ENCODE data around the gene SCRN1.
"Not testable (repeated sequence)": the region's sequence is repeated elsewhere in the genome, so short reads cannot be mapped to it uniquely, and the experiment has no call there.

The SCRN1 gene

GRCh38 chr7:29965030-29965429, 24.6 kb downstream of the SCRN1 start:
- no peak for DNase-seq

- no peak for DNase-seq
These were observed 27.6 kb downstream of the SCRN1 start for GRCh38 chr7:29962035-29962434.

GRCh38 chr7:29961611-29962010, 28.0 kb downstream of the SCRN1 start:
- DNase-seq = not testable (repeated sequence)

- no peak for DNase-seq
These were observed 30.8 kb downstream of the SCRN1 start for GRCh38 chr7:29958667-29959358.

- no peak for DNase-seq
These were observed 31.9 kb downstream of the SCRN1 start for GRCh38 chr7:29957521-29958310.

- no peak for DNase-seq
These were observed 33.1 kb downstream of the SCRN1 start for GRCh38 chr7:29956487-29956836.

- DNase-seq = no peak
These were observed 33.7 kb downstream of the SCRN1 start for GRCh38 chr7:29955799-29956486.

- DNase-seq = no peak
These were observed 34.4 kb downstream of the SCRN1 start for GRCh38 chr7:29955075-29955792.

GRCh38 chr7:29953726-29954347, 35.8 kb downstream of the SCRN1 start:
- no peak for DNase-seq

GRCh38 chr7:29951206-29951605, 38.4 kb downstream of the SCRN1 start:
- no peak for DNase-seq

GRCh38 chr7:29950480-29950879, 39.1 kb downstream of the SCRN1 start:
- DNase-seq = no peak

GRCh38 chr7:29948587-29948986, 41.0 kb downstream of the SCRN1 start:
- DNase-seq = no peak

- no peak for DNase-seq
These were observed 43.0 kb downstream of the SCRN1 start for GRCh38 chr7:29946428-29947186.

- no peak for DNase-seq
These were observed 44.3 kb downstream of the SCRN1 start for GRCh38 chr7:29945259-29945809.

GRCh38 chr7:29940199-29940598, 49.4 kb downstream of the SCRN1 start:
- no peak for DNase-seq

GRCh38 chr7:29937132-29937531, 52.5 kb downstream of the SCRN1 start:
- no peak for DNase-seq

GRCh38 chr7:29935111-29935510, 54.5 kb downstream of the SCRN1 start:
- no peak for DNase-seq

GRCh38 chr7:29929018-29929807, 60.4 kb downstream of the SCRN1 start:
- DNase-seq = no peak

GRCh38 chr7:29926741-29927140, 62.9 kb downstream of the SCRN1 start:
- DNase-seq = no peak

GRCh38 chr7:29926216-29926615, 63.4 kb downstream of the SCRN1 start:
- DNase-seq = no peak

GRCh38 chr7:29924684-29925083, 64.9 kb downstream of the SCRN1 start:
- no peak for DNase-seq

Data from right forelimb (tissue), 1 donor.